Skin epidermis (tissue), 12 donors: ENCODE measurements around the gene UBTD2.

ENCODE experiments used
- H3K27ac ChIP-seq, 21 experiments: fragments of 200-600 bp; sonication (generic) in 11 of 21; one replicate each; pipeline ENCODE4 v1.5.0; 2020; ENCODE audit warnings: mild to moderate bottlenecking in 3 of 21, inconsistent platforms in 2 of 21, moderate library complexity in 2 of 21
- H3K4me3 ChIP-seq, 7 experiments: fragments of 200-600 bp; sonication (generic) in 2 of 7; one replicate each; pipeline ENCODE4 v1.5.0; 2020; ENCODE audit warnings: inconsistent platforms in 2 of 7, mild to moderate bottlenecking in 2 of 7, moderate library complexity in 1 of 7

Gene UBTD2

GRCh38 chr5:172178991-172179989, 104.3 kb downstream of the UBTD2 start:
- peak overlapping the region in 20 of 21 experiments; percentile 62 to 98 (median 82) for H3K27ac ChIP-seq
- peak overlapping the region in 5 of 7 experiments; percentile 2 to 23 (median 15) for H3K4me3 ChIP-seq

GRCh38 chr5:172178301-172178987, 105.1 kb downstream of the UBTD2 start:
- Histone ChIP-seq H3K4me3 (peak overlapping the region in 2 of 7 experiments; percentile 15 to 23), H3K27ac (peak overlapping the region in 17 of 21 experiments; percentile 62 to 98 (median 84))

- peak overlapping the region in 10 of 21 experiments; percentile 4 to 98 (median 84) for H3K27ac ChIP-seq
These were observed 106.4 kb downstream of the UBTD2 start for GRCh38 chr5:172177176-172177575.

GRCh38 chr5:172175263-172175719, 108.3 kb downstream of the UBTD2 start:
- peak overlapping the region in 16 of 21 experiments; percentile 44 to 93 (median 74) for H3K27ac ChIP-seq
- H3K4me3 ChIP-seq, result peak overlapping the region in 6 of 7 experiments; percentile 15 to 34 (median 23)

More at GRCh38 chr5:172177176-172177575, 106.4 kb downstream of the UBTD2 start:
- H3K4me3 ChIP-seq, result no peak overlapping the region

GRCh38 chr5:172173564-172174153, 109.9 kb downstream of the UBTD2 start:
- peak overlapping the region in 12 of 21 experiments; percentile 13 to 93 (median 78) for H3K27ac ChIP-seq
- H3K4me3 ChIP-seq, result peak overlapping the region in 2 of 7 experiments; percentile 29 to 34

- Histone ChIP-seq H3K27ac (peak overlapping the region in 11 of 21 experiments; percentile 13 to 93 (median 81)), H3K4me3 (no peak overlapping the region)
These were observed 110.5 kb downstream of the UBTD2 start for GRCh38 chr5:172172912-172173563.

GRCh38 chr5:172171118-172171517, 112.4 kb downstream of the UBTD2 start:
- H3K4me3 ChIP-seq, result no peak overlapping the region
- H3K27ac ChIP-seq, result peak overlapping the region in 1 of 21 experiments; percentile 15

- peak overlapping the region in 2 of 21 experiments; percentile 14 to 15 for H3K27ac ChIP-seq
These were observed 113.3 kb downstream of the UBTD2 start for GRCh38 chr5:172170251-172170701.

GRCh38 chr5:172169216-172169615, 114.3 kb downstream of the UBTD2 start:
- H3K4me3 ChIP-seq, result no peak overlapping the region
- peak overlapping the region in 1 of 21 experiments; percentile 42 for H3K27ac ChIP-seq

More at GRCh38 chr5:172170251-172170701, 113.3 kb downstream of the UBTD2 start:
- no peak overlapping the region for H3K4me3 ChIP-seq

- Histone ChIP-seq H3K4me3 (no peak overlapping the region), H3K27ac (peak overlapping the region in 3 of 21 experiments; percentile 14 to 42 (median 35))
These were observed 115.3 kb downstream of the UBTD2 start for GRCh38 chr5:172168311-172168710.

GRCh38 chr5:172167895-172168294, 115.7 kb downstream of the UBTD2 start:
- no peak overlapping the region for H3K4me3 ChIP-seq

GRCh38 chr5:172166030-172166826, 117.3 kb downstream of the UBTD2 start:
- no peak overlapping the region for H3K27ac ChIP-seq
- H3K4me3 ChIP-seq, result no peak overlapping the region

More at GRCh38 chr5:172167895-172168294, 115.7 kb downstream of the UBTD2 start:
- H3K27ac ChIP-seq, result peak overlapping the region in 1 of 21 experiments; percentile 35

- H3K27ac ChIP-seq, result peak overlapping the region in 1 of 21 experiments; percentile 30
These were observed 118.1 kb downstream of the UBTD2 start for GRCh38 chr5:172165465-172165864.

GRCh38 chr5:172164769-172165212, 118.8 kb downstream of the UBTD2 start:
- H3K27ac ChIP-seq, result peak overlapping the region in 2 of 21 experiments; percentile 0 to 30
- no peak overlapping the region for H3K4me3 ChIP-seq

More at GRCh38 chr5:172165465-172165864, 118.1 kb downstream of the UBTD2 start:
- no peak overlapping the region for H3K4me3 ChIP-seq

GRCh38 chr5:172163346-172163745, 120.2 kb downstream of the UBTD2 start:
- H3K27ac ChIP-seq, result peak overlapping the region in 1 of 21 experiments; percentile 14
- no peak overlapping the region for H3K4me3 ChIP-seq

- H3K27ac ChIP-seq, result peak overlapping the region in 1 of 21 experiments; percentile 14
- no peak overlapping the region for H3K4me3 ChIP-seq
These were observed 120.6 kb downstream of the UBTD2 start for GRCh38 chr5:172162987-172163343.

GRCh38 chr5:172162323-172162986, 121.1 kb downstream of the UBTD2 start:
- Histone ChIP-seq H3K4me3 (no peak overlapping the region), H3K27ac (no peak overlapping the region)
